GM12878 (cell line): ENCODE results near the gene STAB2.

Experiments
- CEBPZ ChIP-seq: fragments of 150-350 bp; IDR thresholded peaks from 2 replicates; pipeline ENCODE4 v1.6.1; 2016; ENCODE audit warnings: low read depth, low read length
- CTCF ChIP-seq, 3 experiments: IDR thresholded peaks in 2 of 3; conservative IDR thresholded peaks in 1 of 3; 2 replicates each; pipeline ENCODE4 v1.5.1; 2011; ENCODE audit warnings: low read depth in 3 of 3, low read length in 3 of 3, mild to moderate bottlenecking in 3 of 3, control low read depth in 2 of 3, moderate library complexity in 2 of 3, inconsistent platforms in 1 of 3, mixed read lengths in 1 of 3; ENCODE audit not compliant: control insufficient read depth in 2 of 3, insufficient read depth in 1 of 3; ENCODE audit errors: extremely low read depth in 1 of 3
- POLR2AphosphoS5 ChIP-seq: IDR thresholded peaks from 2 replicates; pipeline ENCODE4 v1.6.1; 2011; ENCODE audit warnings: mild to moderate bottlenecking, low read length, inconsistent platforms

- no peak for TF ChIP-seq CEBPZ
- no peak for TF ChIP-seq CTCF (IDR thresholded peaks at IDR 0.05 in 2 of 3, conservative IDR thresholded peaks at IDR 0.05 in 1 of 3; ENCODE audit: control insufficient read depth in 2 of 3, extremely low read depth in 1 of 3, insufficient read depth in 1 of 3, low read depth in 3 of 3, low read length in 3 of 3)
- no peak for TF ChIP-seq POLR2AphosphoS5
Measured at GRCh38 chr12:103588680-103589079, 1.6 kb downstream of the STAB2 start.
